GM23338 (cell line): ENCODE data around the gene HIVEP3.

Source experiments
- CREB1 ChIP-seq: fragments of 250-450 bp; sonication (Bioruptor Pico); IDR thresholded peaks from 2 replicates; pipeline ENCODE4 v1.5.0; 2020; ENCODE audit warnings: low read depth, mild to moderate bottlenecking, moderate library complexity
- CTCF ChIP-seq, 2 experiments: fragments of 200-600 bp in 1 of 2; sonication (generic) in 1 of 2; conservative IDR thresholded peaks; 2 replicates each; pipeline versions ENCODE4 v1.5.1 to v1.6.1; 2016 to 2017; ENCODE audit warnings: antibody characterized with exemption in 2 of 2, low read depth in 2 of 2, mild to moderate bottlenecking in 2 of 2, moderate library complexity in 1 of 2
- ETS1 ChIP-seq: IDR thresholded peaks from 2 replicates; pipeline ENCODE4 v1.6.1; 2016; ENCODE audit warnings: antibody characterized with exemption
- NANOG ChIP-seq: IDR thresholded peaks from 2 replicates; pipeline ENCODE4 v1.6.1; 2016; ENCODE audit warnings: antibody characterized with exemption, borderline replicate concordance
- POLR2AphosphoS5 ChIP-seq: IDR thresholded peaks from 2 replicates; pipeline ENCODE4 v1.6.1; 2016; ENCODE audit warnings: antibody characterized with exemption, low read depth

GRCh38 chr1:41533016-41533730 lies 385.5 kb downstream of the HIVEP3 start:
- TF ChIP-seq POLR2AphosphoS5 (no peak), NANOG (no peak), ETS1 (no peak), CTCF (conservative IDR thresholded peaks at IDR 0.05; ENCODE audit: low read depth in 2 of 2) (no peak), CREB1 (CRISPR knock-in tag) (no peak)
